Neutrophil (primary cell): ENCODE measurements around the gene ST7.

Experiments used
- H3K27ac ChIP-seq: fragments of 200-600 bp; sonication (generic); 2 replicates; pipeline ENCODE4 v1.5.1; 2016; ENCODE audit warnings: mild to moderate bottlenecking, moderate library complexity
- H3K27me3 ChIP-seq: fragments of 200-600 bp; sonication (generic); 2 replicates; pipeline ENCODE4 v1.6.0; 2016; ENCODE audit warnings: mild to moderate bottlenecking
- H3K36me3 ChIP-seq: fragments of 200-600 bp; sonication (generic); 2 replicates; pipeline ENCODE4 v1.5.1; 2017
- H3K4me1 ChIP-seq, 2 experiments: fragments of 200-600 bp in 1 of 2; sonication (generic) in 1 of 2; 1 replicate in 1 of 2; 2 replicates in 1 of 2; pipeline versions ENCODE4 v1.5.1 to v1.6.1; 2013 to 2016; ENCODE audit warnings: low read depth in 1 of 2, low read length in 1 of 2, mild to moderate bottlenecking in 1 of 2, moderate library complexity in 1 of 2; ENCODE audit not compliant: control insufficient read depth in 1 of 2, insufficient read depth in 1 of 2
- H3K4me3 ChIP-seq, 2 experiments: fragments of 200-600 bp in 1 of 2; sonication (generic) in 1 of 2; 1 replicate in 1 of 2; 2 replicates in 1 of 2; pipeline ENCODE4 v1.5.1; 2013 to 2016; ENCODE audit warnings: low read depth in 1 of 2, low read length in 1 of 2, mild to moderate bottlenecking in 1 of 2, moderate library complexity in 1 of 2
- H3K9me3 ChIP-seq: fragments of 200-600 bp; sonication (generic); 2 replicates; pipeline ENCODE4 v1.5.1; 2016
- TF ChIP-seq, protein P1 (sequence below): fragments of 200-600 bp; sonication (generic); IDR thresholded peaks from 2 replicates; pipeline ENCODE4 v1.5.1; 2016; ENCODE audit warnings: antibody characterized with exemption

ST7 gene

DNA sequence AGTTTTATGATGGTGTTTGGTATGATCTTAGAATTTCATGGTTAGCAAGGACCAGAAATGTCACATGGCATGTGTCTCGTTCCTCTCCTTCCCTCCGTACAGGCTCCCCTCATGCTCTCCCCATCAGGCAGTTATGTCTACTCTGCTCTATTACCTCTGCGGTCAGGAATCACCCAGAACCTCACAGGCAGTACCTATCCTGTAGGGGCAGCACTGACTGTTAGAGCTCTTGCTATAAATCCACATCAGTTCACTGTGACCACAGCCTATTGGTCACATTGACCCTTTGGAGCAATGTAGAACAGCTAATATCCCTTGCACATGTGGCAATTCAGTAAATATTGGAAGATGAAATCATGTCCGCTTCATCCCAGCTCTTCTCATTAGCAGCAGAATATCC lies 217.8 kb downstream of the ST7 start:
- H3K9me3 ChIP-seq: no peaks in the 10 kb centered on the region
- H3K27ac ChIP-seq: no peak overlapping the region
- no peaks in the 10 kb centered on the region for H3K4me1 ChIP-seq
- TF ChIP-seq, protein P1, sequence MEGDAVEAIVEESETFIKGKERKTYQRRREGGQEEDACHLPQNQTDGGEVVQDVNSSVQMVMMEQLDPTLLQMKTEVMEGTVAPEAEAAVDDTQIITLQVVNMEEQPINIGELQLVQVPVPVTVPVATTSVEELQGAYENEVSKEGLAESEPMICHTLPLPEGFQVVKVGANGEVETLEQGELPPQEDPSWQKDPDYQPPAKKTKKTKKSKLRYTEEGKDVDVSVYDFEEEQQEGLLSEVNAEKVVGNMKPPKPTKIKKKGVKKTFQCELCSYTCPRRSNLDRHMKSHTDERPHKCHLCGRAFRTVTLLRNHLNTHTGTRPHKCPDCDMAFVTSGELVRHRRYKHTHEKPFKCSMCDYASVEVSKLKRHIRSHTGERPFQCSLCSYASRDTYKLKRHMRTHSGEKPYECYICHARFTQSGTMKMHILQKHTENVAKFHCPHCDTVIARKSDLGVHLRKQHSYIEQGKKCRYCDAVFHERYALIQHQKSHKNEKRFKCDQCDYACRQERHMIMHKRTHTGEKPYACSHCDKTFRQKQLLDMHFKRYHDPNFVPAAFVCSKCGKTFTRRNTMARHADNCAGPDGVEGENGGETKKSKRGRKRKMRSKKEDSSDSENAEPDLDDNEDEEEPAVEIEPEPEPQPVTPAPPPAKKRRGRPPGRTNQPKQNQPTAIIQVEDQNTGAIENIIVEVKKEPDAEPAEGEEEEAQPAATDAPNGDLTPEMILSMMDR: no peak
- H3K36me3 ChIP-seq: no peaks in the 10 kb centered on the region
- no peaks in the 10 kb centered on the region for H3K27me3 ChIP-seq
- H3K4me3 ChIP-seq: no peak overlapping the region

DNA sequence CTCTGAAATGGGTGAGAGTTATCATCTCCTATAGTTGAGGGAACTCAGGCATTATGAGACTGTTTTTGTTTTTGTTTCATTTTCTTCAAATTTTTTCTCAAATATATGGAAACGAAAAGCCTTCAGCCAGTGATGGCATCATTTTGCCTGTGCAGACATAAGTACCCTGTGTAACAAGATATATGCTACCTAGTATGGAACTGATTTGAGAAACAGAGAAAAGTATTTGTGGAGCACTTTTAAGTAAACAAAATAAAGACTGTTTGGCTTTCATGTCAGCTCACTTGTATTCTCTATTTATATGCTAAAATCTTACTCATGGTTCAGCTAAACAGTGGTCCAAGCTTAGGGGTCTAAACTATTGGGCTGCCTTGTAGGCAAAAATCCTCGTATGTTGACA lies 219.0 kb downstream of the ST7 start:
- Histone ChIP-seq H3K27me3 (no peaks in the 10 kb centered on the region), H3K27ac (no peak overlapping the region), H3K36me3 (no peaks in the 10 kb centered on the region), H3K4me3 (no peak overlapping the region), H3K9me3 (no peaks in the 10 kb centered on the region), H3K4me1 (no peaks in the 10 kb centered on the region)
- TF ChIP-seq, protein P1: no peak

DNA sequence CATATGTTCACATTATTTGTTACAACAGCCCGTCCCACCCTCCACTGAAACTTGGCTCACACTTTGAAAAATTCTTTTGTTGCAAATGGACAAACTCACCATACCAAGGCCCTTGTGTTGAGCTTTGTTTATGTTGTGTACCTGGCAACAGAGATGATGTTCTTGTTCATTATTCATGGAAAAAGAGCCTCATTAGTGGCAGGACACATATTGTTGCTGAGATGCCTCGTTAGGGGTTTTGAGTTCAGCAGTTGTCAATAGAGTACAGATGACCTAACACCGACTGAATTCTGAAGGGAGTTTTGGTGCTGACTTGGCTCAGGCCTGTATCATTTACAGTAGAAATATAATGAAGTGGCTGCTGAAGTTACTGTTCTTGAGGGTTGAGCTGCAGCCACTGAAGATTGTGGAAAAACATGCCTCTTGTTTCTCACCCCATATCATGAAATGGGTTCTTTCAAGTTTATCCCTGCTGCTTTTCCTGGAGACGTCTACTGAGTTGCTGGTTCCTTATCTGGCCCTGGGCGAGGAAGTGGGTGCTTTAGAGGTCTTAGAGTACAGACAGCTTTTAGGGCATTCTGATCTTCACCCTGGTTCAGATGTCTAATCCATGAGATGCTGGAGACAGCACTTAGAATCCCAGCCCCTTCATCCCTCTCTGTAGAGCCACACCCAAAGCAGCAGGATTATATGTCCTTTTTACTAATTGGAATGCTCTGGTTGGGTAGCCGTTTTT lies 219.9 kb downstream of the ST7 start:
- TF ChIP-seq, protein P1: no peak
- Histone ChIP-seq H3K4me3 (no peak overlapping the region), H3K4me1 (no peaks in the 10 kb centered on the region), H3K27me3 (no peaks in the 10 kb centered on the region), H3K9me3 (no peaks in the 10 kb centered on the region), H3K27ac (no peak overlapping the region), H3K36me3 (no peaks in the 10 kb centered on the region)

DNA sequence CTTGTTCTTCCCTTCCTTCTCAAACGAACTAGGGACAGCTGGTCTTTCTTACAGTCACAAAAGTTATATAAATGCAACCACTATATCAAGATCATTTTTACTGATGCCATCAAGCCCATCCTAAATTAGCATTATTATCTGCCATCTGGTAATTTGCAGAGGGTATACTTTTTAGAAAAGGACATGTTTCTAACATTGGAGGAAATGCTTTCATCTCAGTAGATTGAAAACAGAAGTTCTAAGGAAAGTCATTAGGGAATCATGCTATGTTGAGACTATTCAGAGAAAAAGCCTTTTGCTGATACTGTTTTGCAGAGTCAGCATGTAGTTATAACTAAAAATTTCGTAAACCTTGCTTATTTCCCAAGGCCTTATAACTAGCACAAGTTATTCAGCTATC lies 222.9 kb downstream of the ST7 start:
- Histone ChIP-seq H3K27me3 (no peaks in the 10 kb centered on the region), H3K4me3 (no peak overlapping the region), H3K9me3 (no peaks in the 10 kb centered on the region), H3K36me3 (no peaks in the 10 kb centered on the region), H3K27ac (no peak overlapping the region), H3K4me1 (no peaks in the 10 kb centered on the region)
- TF ChIP-seq, protein P1: no peak

DNA sequence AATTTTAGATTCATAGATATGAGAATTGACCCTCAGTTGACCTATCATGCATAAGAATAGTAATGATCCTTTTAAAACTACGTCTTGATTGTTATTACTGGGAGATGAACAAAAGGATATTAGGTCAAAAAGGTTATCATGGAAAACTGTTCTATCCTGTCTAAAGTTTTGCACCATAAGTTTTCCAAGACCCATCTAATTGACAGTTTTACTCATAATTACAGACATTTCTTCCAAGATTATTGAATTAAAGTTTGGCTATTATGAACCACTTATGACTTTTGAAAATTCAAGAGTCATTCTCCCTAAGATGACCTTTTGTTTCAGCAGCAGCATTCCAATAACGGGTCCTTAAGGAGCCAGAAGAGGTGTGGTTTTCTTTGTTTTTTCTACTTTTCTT lies 225.3 kb downstream of the ST7 start:
- H3K27me3 ChIP-seq: no peaks in the 10 kb centered on the region
- TF ChIP-seq, protein P1: no peak

More for the DNA sequence above, 225.3 kb downstream of the ST7 start:
- Histone ChIP-seq H3K4me1 (no peaks in the 10 kb centered on the region), H3K36me3 (no peaks in the 10 kb centered on the region), H3K4me3 (no peak overlapping the region), H3K27ac (no peak overlapping the region), H3K9me3 (no peaks in the 10 kb centered on the region)
